ENCODE data around the gene SPATA20. TPM values are rescaled to one million over a fixed set of nuclear protein-coding genes. Genes with fewer than 3 reads are reported as not detected.

Gene SPATA20
- total RNA-seq, 1 donor from 2014 or later: 25.8 TPM

DNA sequence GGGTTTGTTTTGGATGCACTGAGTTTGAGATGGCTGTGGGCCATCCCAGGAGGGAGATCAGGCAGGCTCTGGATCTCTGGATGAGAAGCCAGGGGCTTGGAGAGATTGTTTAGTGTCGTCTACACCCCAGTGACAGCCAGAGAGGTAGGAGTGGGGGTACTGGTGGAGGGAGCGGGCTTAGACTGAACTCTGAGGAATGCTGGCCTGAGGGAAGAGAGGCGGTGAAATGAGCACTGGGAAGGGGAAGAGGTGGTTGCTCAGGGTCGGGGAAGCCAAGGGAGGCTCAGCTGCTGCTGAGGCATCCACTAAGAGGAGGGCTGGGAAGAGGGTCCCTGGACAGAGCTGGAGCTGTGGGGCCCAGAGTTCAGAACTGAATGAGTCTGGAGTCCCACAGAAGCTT, 37.1 kb downstream of the SPATA20 start:
- peak overlapping the region; percentile 48 for H3K27ac Mint-ChIP-seq (ENCODE audit: unreplicated experiment)
- H3K27me3 Mint-ChIP-seq (ENCODE audit: low read depth): no peaks in the 10 kb centered on the region

DNA sequence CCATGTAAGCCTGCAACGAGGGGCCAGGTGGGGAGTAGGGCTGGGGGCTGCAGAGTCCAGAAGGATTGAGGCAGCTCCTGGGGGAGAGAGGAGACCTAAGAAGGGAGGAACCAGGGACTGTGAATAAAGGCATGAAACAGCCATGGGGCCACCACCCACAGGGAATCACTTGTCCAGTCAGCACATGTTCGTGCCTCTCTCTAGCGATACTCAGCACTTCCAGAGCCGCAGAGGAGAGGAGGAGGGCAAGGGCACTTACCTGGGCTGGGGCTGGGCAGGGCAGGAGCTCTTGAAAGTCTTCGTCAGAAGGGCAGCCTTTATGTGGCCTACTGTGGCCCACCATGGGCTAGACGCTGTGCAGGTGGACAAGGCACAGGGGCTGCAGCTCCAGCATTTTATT, 37.8 kb downstream of the SPATA20 start:
- Mint-ChIP-seq H3K27me3 (ENCODE audit: low read depth) (peaks cover 2% of the 10 kb centered on the region), H3K4me3 (no peak overlapping the region), H3K4me1 (peaks cover 25% of the 10 kb centered on the region), H3K9me3 (no peaks in the 10 kb centered on the region), H3K36me3 (ENCODE audit: low read depth) (no peaks in the 10 kb centered on the region), H3K27ac (ENCODE audit: unreplicated experiment) (no peak overlapping the region)
- TF ChIP-seq, protein P1, sequence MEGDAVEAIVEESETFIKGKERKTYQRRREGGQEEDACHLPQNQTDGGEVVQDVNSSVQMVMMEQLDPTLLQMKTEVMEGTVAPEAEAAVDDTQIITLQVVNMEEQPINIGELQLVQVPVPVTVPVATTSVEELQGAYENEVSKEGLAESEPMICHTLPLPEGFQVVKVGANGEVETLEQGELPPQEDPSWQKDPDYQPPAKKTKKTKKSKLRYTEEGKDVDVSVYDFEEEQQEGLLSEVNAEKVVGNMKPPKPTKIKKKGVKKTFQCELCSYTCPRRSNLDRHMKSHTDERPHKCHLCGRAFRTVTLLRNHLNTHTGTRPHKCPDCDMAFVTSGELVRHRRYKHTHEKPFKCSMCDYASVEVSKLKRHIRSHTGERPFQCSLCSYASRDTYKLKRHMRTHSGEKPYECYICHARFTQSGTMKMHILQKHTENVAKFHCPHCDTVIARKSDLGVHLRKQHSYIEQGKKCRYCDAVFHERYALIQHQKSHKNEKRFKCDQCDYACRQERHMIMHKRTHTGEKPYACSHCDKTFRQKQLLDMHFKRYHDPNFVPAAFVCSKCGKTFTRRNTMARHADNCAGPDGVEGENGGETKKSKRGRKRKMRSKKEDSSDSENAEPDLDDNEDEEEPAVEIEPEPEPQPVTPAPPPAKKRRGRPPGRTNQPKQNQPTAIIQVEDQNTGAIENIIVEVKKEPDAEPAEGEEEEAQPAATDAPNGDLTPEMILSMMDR (conservative IDR thresholded peaks at IDR 0.05): no peak
- DNase-seq (ENCODE audit: low read depth, low spot score): no peak

More for the DNA sequence above, 37.1 kb downstream of the SPATA20 start:
- Mint-ChIP-seq H3K4me3 (no peak overlapping the region), H3K9me3 (no peaks in the 10 kb centered on the region), H3K4me1 (peaks cover 19% of the 10 kb centered on the region), H3K36me3 (ENCODE audit: low read depth) (no peaks in the 10 kb centered on the region)
- DNase-seq (ENCODE audit: low read depth, low spot score): no peak
- TF ChIP-seq, protein P1 (conservative IDR thresholded peaks at IDR 0.05): no peak

DNA sequence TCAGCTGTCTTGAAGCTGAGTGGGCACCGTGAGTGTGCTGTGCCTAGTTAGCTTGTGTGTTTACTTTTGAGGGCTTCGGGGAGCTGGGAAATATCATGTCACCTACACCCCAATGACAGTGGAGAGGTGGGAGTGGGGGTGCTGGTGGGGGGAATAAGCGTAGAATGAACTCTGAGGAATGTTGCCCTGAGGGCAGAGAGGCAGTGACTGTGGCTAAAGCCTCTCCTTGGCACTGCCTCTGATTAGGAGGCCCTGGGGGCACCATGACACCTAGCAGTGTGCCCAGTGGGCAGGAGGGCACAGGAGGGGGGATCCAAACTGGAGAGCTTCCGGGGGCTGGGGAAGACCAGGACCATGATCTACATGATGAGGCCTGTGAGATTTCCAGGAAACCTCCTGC, 38.4 kb downstream of the SPATA20 start:
- H3K27ac Mint-ChIP-seq (ENCODE audit: unreplicated experiment): peak overlapping the region; percentile 62
- TF ChIP-seq, protein P1 (conservative IDR thresholded peaks at IDR 0.05): no peak
- no peaks in the 10 kb centered on the region for H3K36me3 Mint-ChIP-seq (ENCODE audit: low read depth)
- H3K4me1 Mint-ChIP-seq: peaks cover 27% of the 10 kb centered on the region
- peaks cover 2% of the 10 kb centered on the region for H3K27me3 Mint-ChIP-seq (ENCODE audit: low read depth)
- no peak overlapping the region for H3K4me3 Mint-ChIP-seq
- no peaks in the 10 kb centered on the region for H3K9me3 Mint-ChIP-seq
- DNase-seq (ENCODE audit: low read depth, low spot score): no peak

DNA sequence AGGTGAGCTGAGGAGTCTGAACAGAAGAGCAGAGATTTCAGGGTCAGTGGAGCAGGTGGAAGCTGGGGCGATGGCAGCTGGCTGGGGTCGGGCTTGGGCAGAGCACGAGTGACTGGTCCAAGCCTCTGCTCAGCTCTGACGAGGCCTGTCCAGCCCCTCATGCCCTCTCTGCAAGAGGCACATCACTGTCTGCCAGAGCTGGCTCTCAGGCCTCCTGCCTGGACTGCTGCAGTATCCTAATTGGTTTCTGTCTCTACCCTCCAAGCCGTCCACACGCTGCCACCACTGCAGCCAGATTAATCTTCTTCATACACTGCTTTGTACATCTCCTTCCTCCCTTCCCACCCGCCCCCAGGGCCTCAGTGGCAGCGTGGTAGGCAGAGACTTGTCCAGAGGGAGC, 38.9 kb downstream of the SPATA20 start:
- Mint-ChIP-seq H3K27me3 (ENCODE audit: low read depth) (peaks cover 2% of the 10 kb centered on the region), H3K27ac (ENCODE audit: unreplicated experiment) (no peak overlapping the region), H3K4me1 (peaks cover 27% of the 10 kb centered on the region), H3K4me3 (no peak overlapping the region), H3K36me3 (ENCODE audit: low read depth) (no peaks in the 10 kb centered on the region), H3K9me3 (no peaks in the 10 kb centered on the region)
- TF ChIP-seq, protein P1 (conservative IDR thresholded peaks at IDR 0.05): no peak
- DNase-seq (ENCODE audit: low read depth, low spot score): no peak

DNA sequence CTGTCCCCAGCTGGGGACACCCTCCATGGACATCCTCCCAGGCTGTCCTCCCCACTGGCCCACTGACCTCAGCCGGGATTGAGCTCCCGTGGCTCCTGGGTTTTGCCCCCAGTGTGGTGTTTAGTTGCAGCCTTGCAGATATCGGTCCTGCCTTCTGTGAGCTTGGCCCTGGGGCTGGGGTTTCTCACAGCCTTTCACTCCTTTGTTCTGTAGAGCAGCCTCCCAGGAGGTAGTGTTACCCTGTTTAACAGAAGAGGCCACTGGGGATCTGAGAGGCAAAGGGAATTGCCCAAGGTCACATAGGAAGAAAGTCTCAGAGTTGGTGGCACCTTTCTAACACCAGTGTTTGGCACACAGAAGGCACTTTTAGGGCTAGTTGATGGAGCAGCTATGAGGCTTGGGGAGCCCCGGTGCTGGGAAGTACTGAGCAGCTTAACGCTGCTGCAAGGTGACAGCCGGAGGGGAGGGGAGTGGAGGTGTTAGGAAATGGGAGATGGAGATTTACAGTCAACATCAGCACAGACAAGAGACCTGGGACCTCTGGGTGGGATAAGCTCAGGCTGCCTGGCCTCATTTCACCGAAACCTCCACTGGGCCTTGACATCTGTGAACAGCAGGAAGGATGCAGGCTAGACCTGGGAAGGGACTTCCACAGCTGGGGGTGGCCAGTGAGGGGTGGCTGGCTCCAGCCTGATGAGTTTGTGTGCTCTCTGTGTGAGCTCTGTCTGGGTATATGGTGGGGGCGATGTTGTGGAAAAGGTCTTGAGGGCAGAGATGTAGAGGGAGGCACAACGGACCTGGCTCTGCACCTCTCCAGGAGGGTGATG, 39.7 kb downstream of the SPATA20 start:
- DNase-seq (ENCODE audit: low read depth, low spot score): no peak
- Mint-ChIP-seq H3K36me3 (ENCODE audit: low read depth) (no peaks in the 10 kb centered on the region), H3K4me1 (peaks cover 27% of the 10 kb centered on the region), H3K27ac (ENCODE audit: unreplicated experiment) (no peak overlapping the region), H3K27me3 (ENCODE audit: low read depth) (peaks cover 2% of the 10 kb centered on the region), H3K4me3 (no peak overlapping the region), H3K9me3 (no peaks in the 10 kb centered on the region)
- TF ChIP-seq, protein P1 (conservative IDR thresholded peaks at IDR 0.05): no peak

Data from neural crest cell (in vitro differentiated cells).